ENCODE results near the gene SALL3. TPM values are rescaled to one million over a fixed set of nuclear protein-coding genes. Genes with fewer than 3 reads are reported as not detected.

The SALL3 gene
- total RNA-seq, 4 donors from 2014 or later: not detected

- no peak for TF ChIP-seq CTCF (IDR thresholded peaks at IDR 0.05; ENCODE audit: low read depth)
Observed at GRCh38 chr18:78976765-78977636, 2.6 kb upstream of the SALL3 start.

GRCh38 chr18:78977637-78978348 lies 1.8 kb upstream of the SALL3 start:
- TF ChIP-seq CTCF (IDR thresholded peaks at IDR 0.05; ENCODE audit: low read depth): no peak

- no peak for TF ChIP-seq CTCF (IDR thresholded peaks at IDR 0.05; ENCODE audit: low read depth)
Observed at GRCh38 chr18:78978349-78979055, 1.1 kb upstream of the SALL3 start.

- no peak for TF ChIP-seq CTCF (IDR thresholded peaks at IDR 0.05; ENCODE audit: low read depth)
Observed at GRCh38 chr18:78979056-78979729, 425 bp upstream of the SALL3 start.

GRCh38 chr18:78980279-78980771 lies 707 bp downstream of the SALL3 start:
- no peak for TF ChIP-seq CTCF (IDR thresholded peaks at IDR 0.05; ENCODE audit: low read depth)

- no peak for TF ChIP-seq CTCF (IDR thresholded peaks at IDR 0.05; ENCODE audit: low read depth)
Observed at GRCh38 chr18:78980777-78981380, 1.3 kb downstream of the SALL3 start.
